Endothelial cell of umbilical vein (primary cell): ENCODE results near the gene TAF1A. TPM values are rescaled to one million over a fixed set of nuclear protein-coding genes. Genes with fewer than 3 reads are reported as not detected.
"Not testable (repeated sequence)": the region's sequence is repeated elsewhere in the genome, so short reads cannot be mapped to it uniquely, and the experiment has no call there.

ENCODE experiments used
- BruUV-seq: library from RNA; stranded (reverse); fragments of 400-500 nt; replicated peaks from 2 replicates; lab custom pipeline; 2021; lab: Mats Ljungman, UMichigan
- CTCF ChIA-PET: fragments of 300-600, 350-600 bp; sonication (Branson Sonifier 250); formaldehyde crosslinking; loops from one replicate; lab custom pipeline; 2021; ENCODE audit warnings: antibody characterized with exemption, inconsistent platforms; lab: Charles Lee
- POLR2A ChIA-PET: fragments of 300-600, 350-600 bp; sonication (Branson Sonifier 250); formaldehyde crosslinking; loops from one replicate; lab custom pipeline; 2021; ENCODE audit warnings: antibody characterized with exemption, inconsistent platforms; lab: Charles Lee
- DNase-seq: peaks from one replicate; pipeline ENCODE4 v3.0.0-alpha.2; 2011; ENCODE audit warnings: low read depth, low spot score
- FAIRE-seq: peaks from 2 replicates; lab custom pipeline; 2011; peaks lifted over from hg19 to GRCh38; lab: Jason Lieb, UNC
- H2AFZ ChIP-seq: 2 replicates; pipeline ENCODE4 v1.6.0; 2012; ENCODE audit warnings: low read depth, low read length, control low read depth, inconsistent platforms
- H3K27ac ChIP-seq: 2 replicates; pipeline ENCODE4 v1.5.1; 2011; ENCODE audit warnings: low read depth, mild to moderate bottlenecking, control low read depth, low read length, moderate library complexity; ENCODE audit not compliant: insufficient read depth
- H3K27me3 ChIP-seq, 2 experiments: 2 replicates each; pipeline versions ENCODE4 v1.6.0 to v1.6.1; 2011; ENCODE audit warnings: low read length in 2 of 2, mixed read lengths in 1 of 2; ENCODE audit not compliant: control insufficient read depth in 2 of 2, insufficient read depth in 2 of 2
- H3K36me3 ChIP-seq, 2 experiments: 2 replicates in 1 of 2; 3 replicates in 1 of 2; pipeline ENCODE4 v1.5.1; 2011; ENCODE audit warnings: low read length in 2 of 2, mild to moderate bottlenecking in 1 of 2, moderate library complexity in 1 of 2; ENCODE audit not compliant: control insufficient read depth in 2 of 2, insufficient read depth in 2 of 2; ENCODE audit errors: extremely low read depth in 1 of 2
- H3K4me1 ChIP-seq: 3 replicates; pipeline ENCODE4 v1.5.1; 2011; ENCODE audit warnings: mild to moderate bottlenecking, low read length; ENCODE audit not compliant: control insufficient read depth, insufficient read depth; ENCODE audit errors: extremely low read depth
- H3K4me2 ChIP-seq: 2 replicates; pipeline ENCODE4 v1.6.1; 2011; ENCODE audit warnings: low read length, control low read depth, mixed read lengths; ENCODE audit not compliant: insufficient read depth
- H3K4me3 ChIP-seq, 3 experiments: fragments of 200-600 bp in 1 of 3; sonication (generic), shearing (Covaris generic) in 1 of 3; replicated peaks in 1 of 3; 2 replicates each; pipeline ENCODE4 v1.5.1; 2011 to 2016; ENCODE audit warnings: control low read depth in 3 of 3, low read length in 3 of 3, mild to moderate bottlenecking in 2 of 3, inconsistent platforms in 1 of 3, low read depth in 1 of 3, moderate library complexity in 1 of 3; ENCODE audit not compliant: insufficient read depth in 1 of 3
- H3K79me2 ChIP-seq: 2 replicates; pipeline ENCODE4 v1.6.0; 2012; ENCODE audit warnings: low read length, inconsistent platforms; ENCODE audit not compliant: control insufficient read depth, insufficient read depth
- H3K9ac ChIP-seq: replicated peaks from 2 replicates; pipeline ENCODE3; 2011; ENCODE audit warnings: low read length, control low read depth; ENCODE audit not compliant: insufficient read depth; ENCODE audit errors: extremely low read depth
- H3K9me1 ChIP-seq: replicated peaks from 3 replicates; pipeline ENCODE4 v1.6.0; 2011; ENCODE audit warnings: mild to moderate bottlenecking, low read length; ENCODE audit not compliant: control insufficient read depth, insufficient read depth; ENCODE audit errors: extremely low read depth
- H3K9me3 ChIP-seq: replicated peaks from 2 replicates; pipeline ENCODE4 v1.5.1; 2012; ENCODE audit warnings: low read length, inconsistent platforms; ENCODE audit not compliant: control insufficient read depth, insufficient read depth
- H4K20me1 ChIP-seq: replicated peaks from 2 replicates; pipeline ENCODE3; 2011; ENCODE audit warnings: mild to moderate bottlenecking, low read length; ENCODE audit not compliant: control insufficient read depth, insufficient read depth; ENCODE audit errors: extremely low read depth
- EZH2 ChIP-seq: IDR thresholded peaks from 2 replicates; pipeline ENCODE4 v1.6.1; 2012; ENCODE audit warnings: borderline replicate concordance, low read depth, mild to moderate bottlenecking, moderate library complexity, low read length, inconsistent platforms; ENCODE audit not compliant: severe bottlenecking
- POLR2AphosphoS5 ChIP-seq: IDR thresholded peaks from 2 replicates; pipeline ENCODE4 v1.6.1; 2012; ENCODE audit warnings: low read depth, mild to moderate bottlenecking, control low read depth, low read length, moderate library complexity; ENCODE audit not compliant: insufficient read depth
- dilution Hi-C: fragments of 300-500 bp; cut with MboI; formaldehyde crosslinking; loops from one replicate; pipeline ENCODE4 v1.15.0; 2019; ENCODE audit warnings: low sequenced_read_pairs; ENCODE audit not compliant: extremely low pct_ligation_motif_present
- intact Hi-C: fragments of 100-400 bp; cut with micrococcal nuclease; formaldehyde crosslinking; loops from one replicate; pipeline ENCODE4 v1.10.0; 2022
- polyA plus RNA-seq, 4 experiments: library from polyadenylated mRNA; depleted of rRNA in 3 of 4; stranded (reverse) in 3 of 4; unstranded in 1 of 4; fragments of >200 nt; gene quantifications; 2 replicates each; pipeline versions ENCODE4 v1.2.1 to v1.2.3, GENCODE V29; 2011 to 2012; ENCODE audit warnings: missing spikeins in 1 of 4
- total RNA-seq: library from RNA; stranded (reverse); gene quantifications from 2 replicates; pipeline ENCODE4 v1.2.3, GENCODE V29; 2021

The TAF1A gene
- total and polyA plus RNA-seq, 2 donors (not counting 3 experiments of a cell fraction or from before 2014, with no cell fraction given) = 1.3 to 5.3 TPM

GRCh38 chr1:222610728-222611127 lies 21.0 kb upstream of the TAF1A start:
- no peaks in the 10 kb centered on the region for H3K79me2 ChIP-seq
- no peaks in the 10 kb centered on the region for H3K4me1 ChIP-seq
- no peaks in the 10 kb centered on the region for H4K20me1 ChIP-seq
- H3K9ac ChIP-seq = no peak overlapping the region
- no peaks in the 10 kb centered on the region for H3K9me3 ChIP-seq
- no peak overlapping the region for H3K4me3 ChIP-seq
- no peaks in the 10 kb centered on the region for H3K36me3 ChIP-seq
- intact Hi-C loops = no loop called here
- DNase-seq (no peak), FAIRE-seq (no peak)
- TF ChIP-seq POLR2AphosphoS5 (no peak), EZH2 (no peak)
- dilution Hi-C loops = no loop called here
- CTCF ChIA-PET = no interaction called here
- H3K27me3 ChIP-seq = peaks cover 10 to 43% of the 10 kb centered on the region in 2 experiments
- H3K9me1 ChIP-seq = no peaks in the 10 kb centered on the region
- POLR2A ChIA-PET = no interaction called here
- BruUV-seq = no TSS peak
- H3K27ac ChIP-seq = no peak overlapping the region
- no peak overlapping the region for H2AFZ ChIP-seq
- no peak overlapping the region for H3K4me2 ChIP-seq

DNA sequence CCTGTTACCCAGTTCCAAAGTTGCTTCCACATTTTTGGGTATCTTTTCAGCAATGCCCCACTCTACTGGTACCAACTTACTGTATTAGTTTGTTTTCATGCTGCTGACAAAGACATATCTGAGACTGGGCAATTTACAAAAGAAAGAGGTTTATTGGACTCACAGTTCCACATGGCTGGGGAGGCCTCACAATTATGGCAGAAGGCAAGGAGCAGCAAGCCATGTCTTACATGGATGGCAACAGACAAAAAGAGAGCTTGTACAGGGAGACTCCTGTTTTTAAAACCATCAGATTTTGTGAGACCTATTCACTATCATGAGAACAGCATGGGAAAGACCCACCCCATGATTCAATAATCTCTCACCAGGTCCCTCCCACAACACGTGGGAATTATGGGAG lies 19.4 kb upstream of the TAF1A start:
- H3K4me3 ChIP-seq, CTCF ChIA-PET, H3K36me3 ChIP-seq, H3K4me1 ChIP-seq, dilution Hi-C loops, DNase-seq, H3K9me3 ChIP-seq, H3K9ac ChIP-seq, FAIRE-seq, BruUV-seq, H4K20me1 ChIP-seq, intact Hi-C loops, H3K4me2 ChIP-seq, H2AFZ ChIP-seq, POLR2A ChIA-PET, H3K79me2 ChIP-seq, H3K9me1 ChIP-seq, H3K27ac ChIP-seq: not testable (repeated sequence)
- peaks cover 8 to 31% of the 10 kb centered on the region in 2 experiments for H3K27me3 ChIP-seq
